Measurements from ENCODE around the gene HIRA.
"Not testable (repeated sequence)": the region's sequence is repeated elsewhere in the genome, so short reads cannot be mapped to it uniquely, and the experiment has no call there.

The HIRA gene

GRCh38 chr22:19330865-19331418 is 100.6 kb downstream of the HIRA start:
- no peak for FAIRE-seq
- no peak for DNase-seq (ENCODE audit: low spot score)

GRCh38 chr22:19330205-19330604 is 101.3 kb downstream of the HIRA start:
- peak; percentile 48 for FAIRE-seq
- not testable (repeated sequence) for DNase-seq (ENCODE audit: low spot score)

GRCh38 chr22:19329454-19329853 is 102.1 kb downstream of the HIRA start:
- FAIRE-seq (no peak), DNase-seq (ENCODE audit: low spot score) (no peak)

- no peak for DNase-seq (ENCODE audit: low spot score)
- FAIRE-seq: peak; percentile 13
These were observed 106.1 kb downstream of the HIRA start for GRCh38 chr22:19325296-19325948.

GRCh38 chr22:19323420-19323819 is 108.1 kb downstream of the HIRA start:
- not testable (repeated sequence) for DNase-seq (ENCODE audit: low spot score); FAIRE-seq

GRCh38 chr22:19321757-19322156 is 109.8 kb downstream of the HIRA start:
- FAIRE-seq: peak; percentile 17
- no peak for DNase-seq (ENCODE audit: low spot score)

- not testable (repeated sequence) for FAIRE-seq; DNase-seq (ENCODE audit: low spot score)
These were observed 111.4 kb downstream of the HIRA start for GRCh38 chr22:19320136-19320535.

GRCh38 chr22:19319281-19319680 is 112.3 kb downstream of the HIRA start:
- FAIRE-seq (no peak), DNase-seq (ENCODE audit: low spot score) (no peak)

- no peak for FAIRE-seq
- no peak for DNase-seq (ENCODE audit: low spot score)
These were observed 113.7 kb downstream of the HIRA start for GRCh38 chr22:19317865-19318264.

- DNase-seq (ENCODE audit: low spot score) (no peak), FAIRE-seq (peak; percentile 37)
These were observed 123.7 kb downstream of the HIRA start for GRCh38 chr22:19307872-19308271.

- not testable (repeated sequence) for FAIRE-seq; DNase-seq (ENCODE audit: low spot score)
These were observed 125.0 kb downstream of the HIRA start for GRCh38 chr22:19306535-19306934.

GRCh38 chr22:19304547-19304946 is 127.0 kb downstream of the HIRA start:
- FAIRE-seq: peak; percentile 48

GRCh38 chr22:19303785-19304184 is 127.7 kb downstream of the HIRA start:
- FAIRE-seq: no peak
- DNase-seq (ENCODE audit: low spot score): no peak

More at GRCh38 chr22:19304547-19304946, 127.0 kb downstream of the HIRA start:
- DNase-seq (ENCODE audit: low spot score): no peak

GRCh38 chr22:19295733-19296132 is 135.8 kb downstream of the HIRA start:
- FAIRE-seq (no peak), DNase-seq (ENCODE audit: low spot score) (no peak)

GRCh38 chr22:19292458-19293230 is 138.9 kb downstream of the HIRA start:
- FAIRE-seq (no peak), DNase-seq (ENCODE audit: low spot score) (no peak)

- FAIRE-seq (peak; percentile 97), DNase-seq (ENCODE audit: low spot score) (peak; percentile 99)
These were observed 139.7 kb downstream of the HIRA start, which contains the start of gene CLTCL1 for GRCh38 chr22:19291580-19292457. Gene CLTCL1 (minus strand): TSS chr22:19291719. CDS start chr22:19291641, 78 bp downstream.

GRCh38 chr22:19291218-19291579 is 140.3 kb downstream of the HIRA start:
- DNase-seq (ENCODE audit: low spot score) (peak; percentile 75), FAIRE-seq (no peak)

GRCh38 chr22:19290400-19291217 is 140.9 kb downstream of the HIRA start:
- FAIRE-seq (peak; percentile 77), DNase-seq (ENCODE audit: low spot score) (peak; percentile 54)

- peak; percentile 83 for DNase-seq (ENCODE audit: low spot score)
- FAIRE-seq: peak; percentile 96
These were observed 141.9 kb downstream of the HIRA start for GRCh38 chr22:19289475-19290161.

- DNase-seq (ENCODE audit: low spot score): peak; percentile 71
- FAIRE-seq: peak; percentile 56
These were observed 143.6 kb downstream of the HIRA start for GRCh38 chr22:19287889-19288288.

Data from urothelium cell line (cell line).